ENCODE results near the gene SH3TC1.

DNA sequence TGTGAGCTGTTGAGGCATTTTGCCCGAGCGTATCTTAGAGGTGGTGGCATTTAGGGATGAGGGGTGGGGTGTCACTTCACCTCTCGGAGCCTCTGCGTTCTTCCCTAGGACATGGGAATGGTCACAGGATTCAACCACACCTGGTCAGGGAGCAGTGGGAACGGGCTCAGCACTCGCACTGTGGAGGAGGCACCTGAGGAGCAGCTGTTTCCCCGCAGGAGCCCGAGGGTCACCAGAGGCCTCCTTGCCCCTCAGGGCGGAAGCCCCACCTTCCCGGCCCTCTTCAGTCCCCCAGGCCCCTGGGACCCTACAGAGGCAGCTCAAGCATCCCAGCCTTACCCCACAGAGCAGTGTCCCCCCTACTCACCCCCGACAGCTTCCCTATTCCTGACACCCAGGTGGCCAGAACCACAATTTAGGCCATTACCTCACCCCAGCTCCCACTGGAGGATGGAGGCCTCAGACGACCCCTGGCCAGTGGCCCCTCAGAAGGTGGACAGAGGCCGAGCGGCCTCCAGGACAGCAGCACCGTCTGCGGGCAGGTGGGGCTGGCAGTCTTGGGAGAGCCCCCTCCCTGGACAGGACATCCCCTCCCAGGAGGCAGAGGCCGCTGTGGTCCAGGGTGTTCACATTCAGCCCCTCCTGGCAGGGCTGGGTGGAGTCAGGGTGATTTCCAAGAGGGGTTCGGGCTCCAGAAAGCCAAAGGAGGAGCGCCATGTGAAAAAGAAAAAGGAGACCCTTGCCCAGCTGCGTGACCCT, 66.3 kb downstream of the SH3TC1 start:
- TF ChIP-seq POLR2A (IDR thresholded peaks at IDR 0.05; ENCODE audit: low read length) (no peak), GATA1 (IDR thresholded peaks at IDR 0.05; ENCODE audit: low read depth, low read length) (no peak)

Data from erythroblast (primary cell).